ENCODE data around the gene LMBRD2. TPM values are rescaled to one million over a fixed set of nuclear protein-coding genes. Genes with fewer than 3 reads are reported as not detected.
"Not testable (repeated sequence)": the region's sequence is repeated elsewhere in the genome, so short reads cannot be mapped to it uniquely, and the experiment has no call there.

The LMBRD2 gene
- total RNA-seq, 1 donor from 2014 or later, result 7.7 TPM

DNA sequence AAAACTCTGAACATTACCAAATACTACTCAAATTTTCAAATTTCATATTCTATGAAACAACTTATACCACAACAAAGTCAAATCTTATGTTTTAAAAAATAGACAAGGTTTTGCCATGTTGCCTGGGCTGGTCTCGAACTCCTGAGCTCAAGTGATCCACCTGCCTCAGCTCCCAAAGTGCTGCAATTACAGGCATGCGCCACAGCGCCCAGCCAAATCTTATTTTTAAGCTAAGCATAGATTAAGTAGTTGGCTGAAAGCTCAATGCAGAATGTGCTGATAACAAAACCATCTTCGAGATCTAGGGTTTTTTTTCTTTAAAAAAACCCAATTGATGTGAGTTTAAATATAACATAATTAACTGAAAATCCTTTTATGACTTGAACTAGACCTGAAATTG lies 6.4 kb downstream of the LMBRD2 start:
- H3K9me3 Mint-ChIP-seq, result no peaks in the 10 kb centered on the region
- H3K27ac Mint-ChIP-seq (ENCODE audit: unreplicated experiment), result no peak overlapping the region
- DNase-seq (ENCODE audit: low read depth, low spot score), result no peak
- peaks cover 2% of the 10 kb centered on the region for H3K4me1 Mint-ChIP-seq
- H3K4me3 Mint-ChIP-seq, result no peak overlapping the region
- peaks cover 5% of the 10 kb centered on the region for H3K36me3 Mint-ChIP-seq (ENCODE audit: low read depth)
- TF ChIP-seq, protein P1, sequence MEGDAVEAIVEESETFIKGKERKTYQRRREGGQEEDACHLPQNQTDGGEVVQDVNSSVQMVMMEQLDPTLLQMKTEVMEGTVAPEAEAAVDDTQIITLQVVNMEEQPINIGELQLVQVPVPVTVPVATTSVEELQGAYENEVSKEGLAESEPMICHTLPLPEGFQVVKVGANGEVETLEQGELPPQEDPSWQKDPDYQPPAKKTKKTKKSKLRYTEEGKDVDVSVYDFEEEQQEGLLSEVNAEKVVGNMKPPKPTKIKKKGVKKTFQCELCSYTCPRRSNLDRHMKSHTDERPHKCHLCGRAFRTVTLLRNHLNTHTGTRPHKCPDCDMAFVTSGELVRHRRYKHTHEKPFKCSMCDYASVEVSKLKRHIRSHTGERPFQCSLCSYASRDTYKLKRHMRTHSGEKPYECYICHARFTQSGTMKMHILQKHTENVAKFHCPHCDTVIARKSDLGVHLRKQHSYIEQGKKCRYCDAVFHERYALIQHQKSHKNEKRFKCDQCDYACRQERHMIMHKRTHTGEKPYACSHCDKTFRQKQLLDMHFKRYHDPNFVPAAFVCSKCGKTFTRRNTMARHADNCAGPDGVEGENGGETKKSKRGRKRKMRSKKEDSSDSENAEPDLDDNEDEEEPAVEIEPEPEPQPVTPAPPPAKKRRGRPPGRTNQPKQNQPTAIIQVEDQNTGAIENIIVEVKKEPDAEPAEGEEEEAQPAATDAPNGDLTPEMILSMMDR (conservative IDR thresholded peaks at IDR 0.05), result no peak
- no peaks in the 10 kb centered on the region for H3K27me3 Mint-ChIP-seq (ENCODE audit: low read depth)

DNA sequence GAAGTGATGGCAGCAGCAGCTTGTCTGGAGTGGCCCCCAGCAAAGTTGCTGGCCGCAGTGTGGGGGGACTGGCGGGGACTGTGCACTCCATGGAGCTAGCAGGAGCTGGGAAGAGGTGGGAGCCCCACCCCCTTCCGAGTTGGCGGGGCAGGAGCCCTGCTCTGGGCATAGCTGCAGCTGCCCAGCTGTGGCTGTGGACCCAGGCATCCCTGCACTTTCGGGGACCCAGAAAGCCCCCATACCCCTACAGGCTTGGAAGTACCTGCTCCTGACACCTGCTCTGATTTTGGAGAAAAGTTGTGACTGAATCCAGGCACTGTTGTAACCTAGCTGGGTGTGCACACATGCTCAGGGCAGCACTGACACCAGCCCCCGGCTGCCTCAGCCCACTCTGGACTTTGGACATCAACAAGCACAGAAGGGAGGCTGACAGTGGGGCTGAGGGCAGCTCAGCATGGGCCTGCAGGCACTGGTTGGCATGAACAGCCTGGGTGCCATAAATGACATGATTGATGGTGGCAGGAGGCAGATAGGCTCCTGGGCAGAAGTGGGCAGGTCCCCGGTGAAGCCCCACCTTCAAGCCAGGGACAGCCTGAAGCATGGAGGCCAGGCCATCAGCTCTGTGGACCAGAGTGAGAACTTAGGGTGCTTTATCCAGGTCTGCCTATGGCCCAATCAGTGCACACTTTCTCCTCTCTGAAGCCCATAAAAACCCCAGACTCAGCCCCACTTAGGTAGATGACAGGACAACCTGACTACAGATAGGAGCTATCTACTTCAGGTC lies 12.6 kb downstream of the LMBRD2 start:
- DNase-seq (ENCODE audit: low read depth, low spot score), result no peak
- Mint-ChIP-seq H3K36me3 (ENCODE audit: low read depth) (peaks cover 10% of the 10 kb centered on the region), H3K4me1 (no peaks in the 10 kb centered on the region), H3K9me3 (no peaks in the 10 kb centered on the region), H3K27ac (ENCODE audit: unreplicated experiment) (no peak overlapping the region), H3K27me3 (ENCODE audit: low read depth) (no peaks in the 10 kb centered on the region), H3K4me3 (no peak overlapping the region)
- TF ChIP-seq, protein P1 (conservative IDR thresholded peaks at IDR 0.05), result no peak

DNA sequence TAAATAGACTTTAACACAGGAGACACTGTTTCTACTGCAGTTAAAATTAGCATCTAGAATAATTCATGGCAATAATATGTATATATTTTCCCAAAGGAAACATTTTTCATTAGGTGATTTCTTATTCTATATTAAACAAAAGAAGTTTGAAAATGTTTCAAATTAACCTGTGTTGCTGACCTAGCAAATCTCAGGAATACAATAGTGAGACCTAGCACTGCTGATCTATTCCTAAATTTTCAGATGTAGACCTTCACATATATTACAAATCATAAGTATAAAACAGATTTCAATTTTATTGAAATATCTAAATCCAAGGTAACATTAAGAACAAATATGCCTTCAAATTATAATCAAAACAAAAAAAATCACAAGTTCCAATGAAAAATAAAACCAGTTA lies 15.1 kb downstream of the LMBRD2 start:
- Mint-ChIP-seq H3K4me3 (no peak overlapping the region), H3K27ac (ENCODE audit: unreplicated experiment) (no peak overlapping the region), H3K4me1 (no peaks in the 10 kb centered on the region), H3K9me3 (peaks cover 3% of the 10 kb centered on the region), H3K36me3 (ENCODE audit: low read depth) (peaks cover 20% of the 10 kb centered on the region), H3K27me3 (ENCODE audit: low read depth) (no peaks in the 10 kb centered on the region)
- TF ChIP-seq, protein P1 (conservative IDR thresholded peaks at IDR 0.05), result no peak
- DNase-seq (ENCODE audit: low read depth, low spot score), result no peak

DNA sequence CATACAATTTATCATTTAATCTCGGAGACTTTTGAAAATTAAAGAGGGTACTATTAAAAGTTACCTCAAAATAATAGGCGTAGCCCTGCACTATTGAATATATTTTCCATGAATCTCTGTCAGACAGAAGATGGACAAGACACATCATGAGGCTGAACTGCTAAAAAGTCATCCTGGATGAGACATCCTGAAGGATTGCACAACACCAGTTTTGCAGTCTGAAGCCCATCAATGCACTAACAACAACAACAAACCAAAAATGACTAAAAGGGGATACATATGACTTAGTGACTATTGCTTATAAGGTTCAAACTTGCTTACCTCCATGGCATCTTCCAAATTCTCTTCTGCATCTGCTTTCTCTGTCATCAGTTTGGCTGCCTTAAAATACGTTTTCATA lies 15.7 kb downstream of the LMBRD2 start:
- Mint-ChIP-seq H3K4me3 (no peak overlapping the region), H3K9me3 (peaks cover 3% of the 10 kb centered on the region), H3K36me3 (ENCODE audit: low read depth) (peaks cover 26% of the 10 kb centered on the region), H3K4me1 (no peaks in the 10 kb centered on the region), H3K27me3 (ENCODE audit: low read depth) (no peaks in the 10 kb centered on the region), H3K27ac (ENCODE audit: unreplicated experiment) (no peak overlapping the region)
- no peak for DNase-seq (ENCODE audit: low read depth, low spot score)
- TF ChIP-seq, protein P1 (conservative IDR thresholded peaks at IDR 0.05), result no peak

DNA sequence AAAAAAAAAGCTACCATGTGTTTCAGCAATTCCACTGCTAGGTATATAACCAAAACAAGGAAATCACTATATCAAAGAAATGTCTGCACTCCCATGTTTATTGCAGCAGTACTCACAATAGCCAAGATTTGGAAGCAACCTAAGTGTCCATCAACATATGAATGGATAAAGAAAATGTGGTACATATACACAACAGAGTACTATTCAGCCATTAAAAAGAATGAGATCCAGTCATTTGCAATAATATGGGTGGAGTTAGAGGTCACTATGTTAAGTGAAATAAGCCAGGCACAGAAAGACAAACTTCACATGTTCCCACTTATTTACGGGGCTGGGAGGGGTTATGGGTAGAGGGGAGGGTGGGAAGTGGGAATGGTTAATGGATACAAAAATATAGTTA lies 18.7 kb downstream of the LMBRD2 start:
- DNase-seq (ENCODE audit: low read depth, low spot score); H3K27ac Mint-ChIP-seq (ENCODE audit: unreplicated experiment); H3K27me3 Mint-ChIP-seq (ENCODE audit: low read depth); H3K4me3 Mint-ChIP-seq; H3K4me1 Mint-ChIP-seq: not testable (repeated sequence)
- peaks cover 13% of the 10 kb centered on the region for H3K9me3 Mint-ChIP-seq
- H3K36me3 Mint-ChIP-seq (ENCODE audit: low read depth), result peaks cover 38% of the 10 kb centered on the region

DNA sequence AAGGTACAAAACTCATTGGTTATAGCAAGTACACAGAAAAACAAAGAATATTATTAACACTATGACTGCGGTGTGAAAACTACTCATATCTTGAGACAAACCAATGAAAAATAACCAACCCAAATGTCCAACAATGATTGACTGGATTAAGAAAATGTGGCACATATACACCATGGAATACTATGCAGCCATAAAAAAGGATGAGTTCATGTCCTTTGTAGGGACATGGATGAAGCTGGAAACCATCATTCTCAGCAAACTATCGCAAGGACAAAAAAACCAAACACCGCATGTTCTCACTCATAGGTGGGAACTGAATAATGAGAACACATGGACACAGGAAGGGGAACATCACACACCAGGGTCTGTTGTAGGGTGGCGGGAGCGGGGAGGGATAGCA lies 22.0 kb downstream of the LMBRD2 start:
- not testable (repeated sequence) for H3K4me1 Mint-ChIP-seq; H3K27me3 Mint-ChIP-seq (ENCODE audit: low read depth); H3K27ac Mint-ChIP-seq (ENCODE audit: unreplicated experiment); H3K4me3 Mint-ChIP-seq; DNase-seq (ENCODE audit: low read depth, low spot score)
- Mint-ChIP-seq H3K36me3 (ENCODE audit: low read depth) (peaks cover 37% of the 10 kb centered on the region), H3K9me3 (peaks cover 13% of the 10 kb centered on the region)
